Measurements from ENCODE around the gene OR4D2.
A peak's percentile ranks its signal among the peaks of the same experiment; 100 is the strongest.
"Not testable (repeated sequence)": the region's sequence is repeated elsewhere in the genome, so short reads cannot be mapped to it uniquely, and the experiment has no call there.

OR4D2 gene

DNA sequence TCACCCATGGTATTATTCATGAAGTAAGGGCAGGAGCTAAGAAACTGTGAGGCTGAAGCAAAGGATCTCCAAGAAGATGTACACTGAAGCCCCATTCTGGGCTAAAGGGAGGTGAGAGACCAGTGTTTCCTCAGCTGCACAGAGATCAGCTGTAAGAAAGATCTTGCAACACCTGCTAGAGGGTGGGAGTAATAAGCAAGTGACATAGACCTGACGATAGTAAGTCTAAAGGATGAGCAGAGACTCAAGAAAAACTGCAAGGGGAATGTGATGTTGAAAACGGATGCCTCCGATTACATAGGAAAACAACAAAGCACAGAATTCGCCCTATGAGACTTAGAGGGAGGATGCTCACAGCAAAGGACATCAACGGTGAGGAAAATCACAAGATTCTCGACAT is at the start of gene OR4D2:
TSS of gene OR4D2 (plus strand) at position 301 of the 400 bp plus-strand sequence. CDS start 2,674 bp downstream, outside the sequence.
- no peak for DNase-seq

DNA sequence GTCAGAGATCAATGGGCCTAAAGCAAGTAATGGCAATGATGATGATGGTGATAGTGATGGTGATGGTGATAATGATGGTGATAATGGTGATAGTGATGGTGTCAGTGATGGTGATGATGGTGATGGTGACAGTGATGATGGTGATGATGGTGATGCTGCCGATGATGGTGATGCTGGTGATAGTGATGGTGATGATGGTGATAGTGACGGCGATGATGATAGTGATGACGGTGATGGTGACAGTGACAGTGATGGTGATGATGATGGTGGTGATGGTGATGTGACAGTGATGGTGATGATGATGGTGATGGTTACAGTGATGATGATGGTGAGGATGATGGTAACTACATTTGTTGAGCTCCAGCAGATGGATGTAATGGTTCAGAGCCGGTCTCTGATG is 49.4 kb upstream of the OR4D2 start:
- DNase-seq, result no peak

DNA sequence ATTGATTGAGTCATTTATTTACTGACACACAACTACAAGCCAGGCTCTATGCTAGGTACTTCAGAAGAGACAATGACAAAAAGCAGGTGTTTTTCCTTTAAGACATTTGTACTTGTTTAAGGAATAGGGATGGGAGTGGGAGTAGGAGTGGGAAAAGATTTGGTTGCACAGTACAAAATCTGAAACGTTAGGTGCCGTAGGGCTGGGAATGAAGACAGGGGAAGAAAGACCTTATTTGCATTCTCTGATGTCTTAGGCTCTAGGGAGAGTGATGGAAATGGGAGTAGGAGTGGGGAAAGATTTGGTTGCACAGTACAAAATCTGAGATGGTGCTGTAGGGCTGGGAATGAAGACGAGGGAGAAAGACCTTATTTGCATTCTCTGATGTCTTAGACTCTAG is 47.3 kb upstream of the OR4D2 start:
- no peak for DNase-seq

DNA sequence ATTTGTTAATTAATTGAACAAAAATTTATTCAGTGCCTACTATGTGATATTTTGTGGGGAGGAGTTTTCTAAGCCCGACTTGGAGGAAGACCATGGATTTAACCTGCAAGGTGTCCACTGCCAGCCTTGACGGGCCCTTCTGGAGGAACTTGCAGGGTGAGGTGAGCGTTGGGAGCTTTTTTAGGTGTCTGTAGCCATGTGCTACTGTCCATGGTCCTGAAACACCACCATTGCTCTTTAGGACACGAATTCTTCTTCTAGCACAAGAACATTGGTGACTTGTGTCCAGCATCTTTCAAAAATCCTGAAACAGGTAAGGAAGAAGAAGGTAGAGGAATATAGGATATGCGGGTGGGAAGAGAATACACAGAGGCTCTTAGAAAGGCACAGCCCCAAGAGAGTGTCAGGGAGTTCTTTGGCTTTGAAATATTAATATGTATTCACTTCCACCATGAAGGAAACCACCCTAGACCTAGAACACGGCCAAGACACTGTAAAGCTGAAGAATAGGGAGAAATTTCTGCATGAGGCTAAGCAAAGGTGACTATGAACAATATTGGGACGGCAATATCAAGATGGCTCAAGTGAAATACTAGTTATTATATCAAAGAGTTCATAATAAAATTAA is 46.5 kb upstream of the OR4D2 start:
- peak; percentile 4 for DNase-seq

DNA sequence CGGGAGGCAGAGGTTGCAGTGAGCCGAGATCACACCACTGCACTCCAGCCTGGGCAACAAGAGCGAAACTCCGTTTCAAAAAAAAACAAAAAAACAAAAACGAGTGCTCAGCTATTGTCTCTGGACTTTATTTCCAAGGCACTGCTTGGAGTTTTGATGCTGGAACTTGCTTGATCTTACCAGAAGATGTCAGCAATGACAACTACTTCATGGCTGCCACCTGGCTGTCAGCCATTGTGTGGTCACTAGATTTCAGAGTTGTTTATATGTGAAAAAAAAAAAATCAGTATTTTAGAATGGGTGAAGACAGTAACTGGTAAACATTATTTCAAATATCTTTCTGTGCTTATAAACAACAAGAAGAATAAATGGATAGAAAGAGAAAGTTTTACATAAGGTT is 44.9 kb upstream of the OR4D2 start:
- no peak for DNase-seq

DNA sequence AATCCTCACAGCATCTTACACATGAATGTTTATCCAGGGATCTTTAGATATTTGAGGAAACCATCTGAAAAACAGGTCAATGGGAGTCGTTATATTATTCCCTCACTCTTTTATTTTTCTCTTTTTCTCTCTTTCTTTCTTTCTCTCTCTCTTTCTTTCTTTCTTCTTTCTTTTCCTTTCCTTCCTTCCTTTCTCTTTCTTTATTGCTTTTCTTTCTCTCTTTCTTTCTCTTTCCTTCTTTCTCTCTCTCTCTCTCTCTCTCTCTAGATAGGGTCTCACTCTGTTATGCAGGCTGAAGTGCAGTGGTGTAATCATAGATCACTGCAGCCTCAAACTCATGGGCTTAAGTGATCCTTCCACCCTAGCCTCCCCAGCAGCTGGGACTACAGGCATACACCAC is 38.9 kb upstream of the OR4D2 start:
- DNase-seq, result no peak

DNA sequence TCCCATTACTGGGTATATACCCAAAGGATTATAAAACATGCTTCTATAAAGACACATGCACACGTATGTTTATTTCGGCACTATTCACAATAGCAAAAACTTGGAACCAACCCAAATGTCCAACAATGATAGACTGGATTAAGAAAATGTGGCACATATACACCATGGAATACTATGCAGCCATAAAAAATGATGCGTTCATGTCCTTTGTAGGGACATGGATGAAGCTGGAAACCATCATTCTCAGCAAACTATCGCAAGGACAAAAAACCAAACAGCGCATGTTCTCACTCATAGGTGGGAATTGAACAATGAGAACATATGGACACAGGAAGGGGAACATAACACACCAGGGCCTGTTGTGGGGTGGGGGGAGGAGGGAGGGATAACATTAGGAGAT is 34.1 kb upstream of the OR4D2 start:
- not testable (repeated sequence) for DNase-seq

DNA sequence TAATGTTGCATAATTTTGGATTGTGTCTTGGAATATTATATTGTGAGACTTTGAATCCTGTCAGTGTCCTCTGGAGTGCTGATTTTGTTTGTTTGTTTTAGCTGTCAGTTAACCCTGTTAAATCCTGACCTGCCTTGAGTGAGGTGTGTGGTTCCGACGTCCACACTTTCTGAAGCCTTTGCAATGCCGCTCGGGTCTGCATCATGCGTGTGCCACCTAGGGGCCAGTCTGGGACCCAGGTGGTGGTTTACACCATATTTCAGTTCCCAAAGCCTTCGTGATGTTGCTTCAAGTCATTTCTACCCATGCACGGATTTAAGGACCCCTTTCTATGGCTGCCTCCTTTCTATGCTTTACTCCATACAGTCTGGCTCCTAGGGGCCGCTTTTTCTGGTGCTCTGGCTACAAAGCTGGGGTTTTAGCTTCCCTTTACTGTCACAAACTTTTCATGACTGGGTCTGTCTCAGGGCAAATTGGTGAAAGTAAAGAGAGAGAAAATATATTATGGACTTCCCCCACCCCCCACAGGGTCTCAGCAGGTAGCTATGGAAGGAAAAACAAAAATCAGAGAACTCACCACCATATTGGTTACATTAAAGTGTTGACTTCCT is 30.0 kb upstream of the OR4D2 start:
- DNase-seq, result no peak

DNA sequence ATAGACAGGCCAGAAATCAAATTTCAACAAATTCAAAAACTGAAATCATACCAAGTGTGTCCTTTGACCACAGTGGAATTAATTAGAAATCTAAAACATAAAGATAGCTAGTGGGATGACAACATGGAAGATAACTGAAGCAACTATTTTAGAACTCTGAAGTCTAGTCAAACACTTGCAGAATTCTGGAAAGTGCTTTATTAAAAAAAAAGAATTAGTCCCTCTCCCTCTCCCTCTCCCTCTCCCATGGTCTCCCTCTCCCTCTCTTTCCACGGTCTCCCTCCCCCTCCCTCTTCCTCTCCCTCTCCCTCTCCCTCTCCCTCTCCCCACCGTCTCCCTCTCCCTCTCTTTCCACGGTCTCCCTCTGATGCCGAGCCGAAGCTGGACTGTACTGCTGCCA is 25.3 kb upstream of the OR4D2 start:
- no peak for DNase-seq

DNA sequence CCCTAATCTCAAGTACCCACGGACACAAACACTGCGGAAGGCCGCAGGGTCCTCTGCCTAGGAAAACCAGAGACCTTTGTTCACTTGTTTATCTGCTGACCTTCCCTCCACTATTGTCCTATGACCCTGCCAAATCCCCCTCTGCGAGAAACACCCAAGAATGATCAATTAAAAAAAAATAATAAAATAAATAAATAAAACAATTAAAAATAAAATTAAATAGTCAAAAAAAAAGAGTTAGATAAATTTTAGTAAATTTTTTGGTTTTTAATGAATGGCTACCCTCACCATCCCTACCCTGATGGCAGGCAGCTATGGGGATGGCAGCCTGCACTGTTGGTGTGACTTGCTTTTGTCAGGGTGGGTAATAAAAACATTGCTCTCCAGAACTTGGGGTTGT is 23.4 kb upstream of the OR4D2 start:
- not testable (repeated sequence) for DNase-seq

DNA sequence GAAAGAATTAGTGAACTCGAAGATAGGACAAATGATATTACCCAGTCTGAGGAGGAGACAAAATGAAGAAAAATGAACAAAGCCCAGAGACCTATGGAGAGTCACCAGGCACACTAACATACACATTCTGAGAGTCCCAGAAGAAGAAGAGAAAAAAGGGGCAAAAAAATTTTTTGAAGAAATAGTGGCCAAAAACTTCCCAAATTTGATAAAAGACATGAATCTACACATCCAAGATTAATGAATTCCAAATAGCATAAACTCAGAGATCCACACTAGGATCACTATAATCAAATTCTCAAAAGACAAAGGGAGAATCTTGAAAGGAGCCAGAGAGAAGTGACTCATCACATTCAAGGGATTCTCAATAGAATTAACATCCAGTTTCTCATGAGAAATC is 22.0 kb upstream of the OR4D2 start:
- DNase-seq, result no peak

DNA sequence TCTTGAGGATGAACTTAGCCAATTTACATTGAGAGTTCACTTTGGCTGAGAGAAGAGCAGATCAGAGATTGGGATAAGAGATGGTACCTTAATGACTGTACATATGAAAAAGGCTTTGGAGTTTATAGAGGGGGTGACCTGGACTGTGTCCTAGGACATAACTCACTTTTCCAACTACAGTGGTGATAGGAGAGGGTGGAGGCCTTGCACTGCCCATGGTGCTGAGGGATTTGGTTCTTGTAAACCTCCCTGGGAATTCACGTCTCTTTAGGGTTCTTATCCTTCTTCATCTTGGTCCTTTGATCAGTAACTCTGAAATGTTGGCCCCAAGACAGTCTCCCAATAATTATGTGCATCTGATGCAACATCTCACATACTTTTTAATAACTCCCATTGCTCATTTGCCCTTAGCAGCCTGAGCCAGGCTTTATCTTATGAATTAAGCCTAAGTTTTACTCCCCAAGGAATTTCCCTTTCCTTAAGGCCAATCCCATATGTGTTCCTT is 18.8 kb upstream of the OR4D2 start, which contains the start of gene OR4D1:
TSS of gene OR4D1 (plus strand) at position 455 of the 505 bp plus-strand sequence. CDS start 6,770 bp downstream, outside the sequence.
- no peak for DNase-seq

DNA sequence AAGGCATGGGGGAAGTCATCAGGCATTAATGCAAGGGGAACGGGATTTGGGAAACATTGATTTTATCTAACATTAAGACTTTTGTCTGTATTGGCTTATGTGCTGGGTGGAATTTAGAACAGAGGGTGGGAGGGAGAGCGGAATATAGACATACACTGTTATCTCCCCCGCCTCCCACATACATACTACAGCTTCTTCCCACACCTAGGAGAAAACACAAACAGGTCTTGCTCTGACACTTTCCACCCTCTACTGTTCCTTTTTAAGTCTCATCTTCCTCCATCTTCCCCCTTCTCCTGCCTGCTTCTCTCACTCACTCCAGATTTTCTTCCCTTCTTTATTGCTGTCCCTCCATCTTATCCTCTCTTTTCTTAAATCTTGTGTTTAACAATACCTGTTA is 18.2 kb upstream of the OR4D2 start:
- no peak for DNase-seq

DNA sequence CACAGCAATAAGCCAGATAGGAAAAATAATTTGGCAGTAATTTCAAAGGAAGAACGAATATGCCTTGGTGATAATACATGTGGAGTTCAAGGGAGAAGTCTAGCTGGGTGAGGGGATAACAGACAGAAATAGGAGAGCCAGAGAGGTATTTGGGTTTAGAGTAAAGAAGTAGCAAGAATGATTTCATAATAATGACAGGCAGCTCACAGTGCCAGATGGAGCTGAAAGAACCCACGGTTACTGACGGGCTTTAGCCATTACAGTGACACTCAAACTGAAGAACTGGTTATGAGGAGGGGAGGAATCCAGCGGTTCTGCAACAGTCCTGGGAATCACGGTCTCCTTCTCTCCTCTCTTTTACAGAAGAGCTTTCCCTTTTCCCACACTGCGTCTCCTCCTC is 16.4 kb upstream of the OR4D2 start:
- no peak for DNase-seq

DNA sequence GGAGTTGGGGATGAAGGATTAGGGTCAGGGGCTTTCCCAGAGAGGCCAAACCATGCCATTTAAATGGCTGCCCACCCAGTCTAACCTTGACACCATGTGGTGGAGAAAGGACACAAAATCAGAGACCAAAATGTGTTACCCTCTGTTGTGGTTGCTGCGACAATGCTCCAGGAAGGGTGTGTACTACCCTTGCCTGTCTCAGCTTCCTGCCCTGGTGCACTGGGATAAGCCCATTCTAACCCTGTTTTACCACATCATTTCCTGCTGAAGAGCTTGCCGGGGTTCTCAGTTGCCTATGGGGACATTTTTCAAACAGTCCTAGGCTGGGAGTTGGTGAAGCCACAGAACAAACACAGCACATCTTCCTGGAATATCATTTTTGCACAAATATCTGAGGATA is 13.7 kb upstream of the OR4D2 start:
- DNase-seq, result peak; percentile 19

DNA sequence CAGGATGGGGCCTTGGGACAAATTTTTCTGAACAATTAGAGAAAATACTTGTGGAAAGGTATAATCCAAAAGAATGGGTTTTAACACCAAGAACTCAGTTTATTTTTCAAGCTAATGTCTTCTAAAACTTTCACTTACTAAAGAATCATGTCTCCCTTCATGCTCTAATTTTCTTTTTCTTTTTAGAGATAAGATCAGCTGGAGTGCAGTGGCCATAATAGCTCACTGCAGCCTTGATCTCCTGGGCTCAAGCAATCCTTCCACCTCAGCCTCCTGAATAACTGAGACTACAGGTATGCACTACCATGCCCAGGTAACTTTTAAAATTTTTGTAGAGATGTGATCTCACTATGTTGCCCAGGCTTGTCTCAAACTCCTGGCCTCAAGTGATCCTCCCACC is 13.1 kb upstream of the OR4D2 start:
- no peak for DNase-seq

DNA sequence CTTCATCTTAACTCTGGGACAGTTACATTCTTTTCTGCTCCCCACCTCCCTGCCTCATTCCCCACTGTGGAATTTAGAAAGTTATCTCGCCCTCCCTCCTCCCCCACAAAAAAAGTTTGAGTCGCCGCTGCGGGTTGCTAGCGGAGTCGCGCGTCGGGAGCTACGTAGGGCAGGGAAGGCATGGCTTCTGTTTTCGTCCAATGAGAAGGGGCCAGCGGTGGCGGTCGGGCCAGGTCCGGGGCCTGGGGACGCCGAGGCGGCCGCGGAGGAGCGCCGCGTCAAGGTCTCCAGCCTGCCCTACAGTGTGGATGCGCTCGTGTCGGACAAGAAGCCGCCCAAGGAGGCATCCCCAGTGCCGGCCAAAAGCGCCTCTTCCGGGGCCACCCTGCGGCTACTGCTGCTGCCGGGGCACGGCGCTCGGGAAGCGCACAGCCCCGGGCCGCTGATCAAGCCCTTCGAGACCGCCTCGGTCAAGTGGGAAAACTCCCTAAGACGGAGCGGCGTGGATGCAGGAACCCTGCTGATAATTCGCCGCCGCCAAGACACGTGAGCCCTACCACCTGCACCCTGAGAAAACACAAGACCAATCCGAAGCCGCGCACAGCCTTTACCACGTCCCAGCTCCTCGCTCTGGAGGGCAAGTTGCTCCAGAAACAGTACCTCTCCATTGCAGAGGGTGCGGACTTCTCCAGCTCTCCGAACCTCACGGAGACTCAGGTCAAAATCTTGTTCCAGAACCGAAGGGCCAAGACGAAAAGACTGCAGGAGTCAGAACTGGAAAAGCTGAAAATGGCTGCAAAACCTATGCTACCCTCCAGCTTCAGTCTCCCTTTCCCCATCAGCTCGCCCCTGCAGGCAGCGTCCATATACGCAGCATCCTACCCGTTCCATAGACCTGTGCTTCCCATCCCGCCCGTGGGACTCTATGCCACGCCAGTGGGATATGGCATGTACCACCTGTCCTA is 9.7 kb upstream of the OR4D2 start:
- peak; percentile 61 for DNase-seq

DNA sequence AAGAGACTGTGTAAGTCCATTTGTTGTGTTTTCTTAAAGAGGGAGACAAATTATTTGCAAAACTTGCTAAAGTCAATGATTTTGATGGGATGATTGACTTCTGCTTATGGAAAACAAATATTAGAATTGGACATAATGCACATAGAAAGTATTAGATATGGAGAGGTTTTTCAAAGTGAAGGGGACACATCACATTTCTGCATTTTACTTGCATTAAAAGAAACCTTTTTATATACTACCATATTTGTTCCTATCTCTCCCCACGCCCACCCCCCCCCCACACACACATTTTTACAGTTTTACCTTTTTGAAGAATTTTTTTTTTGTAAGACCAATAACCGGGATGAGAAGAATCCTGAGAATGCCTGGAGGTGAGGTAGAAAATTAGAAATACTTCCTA is 8.6 kb upstream of the OR4D2 start:
- no peak for DNase-seq

DNA sequence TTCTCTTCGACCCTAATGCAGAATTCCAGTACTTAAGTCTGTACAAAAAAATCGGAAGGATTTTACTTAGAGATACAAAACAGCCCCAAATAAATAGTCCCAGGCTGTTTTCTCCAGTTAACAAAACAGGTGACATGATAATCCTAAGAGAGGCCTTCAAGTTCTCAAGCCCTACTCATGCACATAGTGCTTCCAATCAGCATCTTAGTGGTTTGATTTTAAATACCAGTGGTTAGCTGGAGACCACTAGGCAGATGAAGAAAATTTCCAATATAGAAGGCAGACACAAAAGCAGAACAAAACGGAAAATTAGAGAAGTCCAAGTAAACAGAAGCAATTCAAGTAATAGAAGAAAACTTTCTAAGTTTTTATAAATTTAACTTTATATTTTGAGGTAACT is 5.2 kb upstream of the OR4D2 start:
- DNase-seq, result no peak

DNA sequence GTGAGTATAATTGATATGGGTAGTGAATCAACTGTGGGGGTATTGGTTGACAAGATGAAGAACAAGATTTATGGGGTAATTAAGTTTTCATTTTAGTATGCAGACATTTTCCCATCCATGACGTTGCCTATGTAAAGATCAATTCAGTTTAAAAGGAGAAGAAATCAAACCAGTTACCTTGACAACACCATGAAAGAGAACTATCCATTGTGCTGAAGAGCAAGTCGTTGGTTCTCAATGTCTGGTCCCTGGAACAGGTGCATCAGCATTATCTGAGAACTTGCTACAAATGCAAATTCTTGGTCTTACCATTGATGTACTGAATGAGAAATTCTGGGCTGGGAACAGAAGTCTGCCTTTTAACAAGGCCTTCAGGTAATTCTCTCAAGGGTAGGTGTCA is 801 bp upstream of the OR4D2 start:
- no peak for DNase-seq

DNA sequence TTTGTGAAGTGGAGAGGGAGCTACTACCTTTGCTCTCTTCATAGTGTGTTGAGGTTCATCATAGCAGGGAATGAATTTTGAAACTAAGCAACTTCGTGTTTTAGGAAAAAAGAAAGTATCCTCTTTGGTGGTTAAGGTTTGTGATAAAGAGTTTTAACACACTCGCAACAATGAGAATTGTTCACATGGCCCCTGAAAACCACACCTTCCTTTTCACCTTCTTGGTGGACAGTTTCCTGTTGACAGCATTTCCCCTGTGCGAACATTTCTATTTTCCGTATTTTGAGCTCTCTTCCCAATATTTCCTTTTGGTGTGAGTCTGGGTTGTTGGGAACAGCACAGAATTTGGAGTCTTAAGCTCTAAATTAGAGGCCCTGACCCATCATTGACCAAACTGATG is 3.8 kb downstream of the OR4D2 start:
- no peak for DNase-seq

DNA sequence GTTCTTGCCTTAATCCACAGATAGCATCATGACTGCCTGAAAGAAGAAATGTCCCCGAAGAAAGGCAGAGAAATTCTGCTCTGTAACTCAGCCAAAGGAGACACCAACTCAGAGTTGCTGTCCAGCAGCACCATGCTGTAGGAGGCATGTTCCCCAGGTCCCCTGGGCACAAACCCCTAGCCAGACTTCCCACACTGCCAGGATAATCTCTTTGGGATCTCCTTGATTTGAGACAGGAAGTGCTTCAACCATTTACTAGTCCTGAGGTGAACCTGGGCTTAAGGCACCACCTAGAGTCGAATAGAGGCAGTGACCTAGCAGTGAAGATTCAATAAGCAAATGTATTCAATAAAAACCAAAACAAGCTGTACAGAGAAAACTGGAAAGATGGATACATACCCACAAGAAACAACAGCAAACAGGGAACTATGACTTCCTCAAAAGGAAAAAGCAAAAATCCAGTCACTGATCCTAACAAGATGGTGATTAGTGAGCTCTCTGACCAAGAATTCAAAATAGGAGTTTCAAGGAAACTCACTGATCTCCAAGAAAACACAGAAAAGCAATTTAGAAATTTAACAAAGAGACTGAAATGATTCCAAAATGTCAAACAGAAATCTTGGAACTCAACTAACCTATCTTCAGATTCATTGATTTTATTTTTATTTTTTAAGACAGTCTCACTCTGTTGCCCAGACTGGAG is 5.7 kb downstream of the OR4D2 start:
- peak; percentile 11 for DNase-seq

DNA sequence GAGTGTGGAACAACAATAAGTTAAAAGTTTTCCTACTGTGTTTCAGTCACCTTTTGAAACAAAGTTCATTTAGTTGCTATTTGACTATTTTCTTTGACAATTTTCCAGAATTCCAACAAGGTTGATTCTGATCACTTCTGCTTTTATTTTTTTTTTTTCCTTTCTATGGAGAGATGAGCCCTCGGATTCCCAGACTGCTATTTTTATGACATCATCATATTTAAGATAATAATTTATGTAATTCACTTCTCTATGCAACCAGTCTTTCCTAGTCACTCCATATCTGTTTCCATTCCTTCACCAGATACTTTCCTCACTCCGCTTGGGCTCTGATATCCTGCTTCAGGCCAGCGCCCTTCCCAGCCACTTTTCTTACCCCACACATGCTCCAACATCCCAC is 8.1 kb downstream of the OR4D2 start:
- DNase-seq, result no peak

Data from stimulated activated naive CD4-positive, alpha-beta T cell treated with Interleukin-2 at 50 U/mL for 16 hours (primary cell).